ENCODE data around the gene CLK3.
"Not testable (repeated sequence)": the region's sequence is repeated elsewhere in the genome, so short reads cannot be mapped to it uniquely, and the experiment has no call there.

The CLK3 gene

GRCh38 chr15:74621936-74622335, 6.3 kb downstream of the CLK3 start:
- no peak for DNase-seq

GRCh38 chr15:74622758-74623157, 7.1 kb downstream of the CLK3 start:
- DNase-seq = no peak

GRCh38 chr15:74624020-74624602, 8.5 kb downstream of the CLK3 start:
- DNase-seq = no peak

DNA sequence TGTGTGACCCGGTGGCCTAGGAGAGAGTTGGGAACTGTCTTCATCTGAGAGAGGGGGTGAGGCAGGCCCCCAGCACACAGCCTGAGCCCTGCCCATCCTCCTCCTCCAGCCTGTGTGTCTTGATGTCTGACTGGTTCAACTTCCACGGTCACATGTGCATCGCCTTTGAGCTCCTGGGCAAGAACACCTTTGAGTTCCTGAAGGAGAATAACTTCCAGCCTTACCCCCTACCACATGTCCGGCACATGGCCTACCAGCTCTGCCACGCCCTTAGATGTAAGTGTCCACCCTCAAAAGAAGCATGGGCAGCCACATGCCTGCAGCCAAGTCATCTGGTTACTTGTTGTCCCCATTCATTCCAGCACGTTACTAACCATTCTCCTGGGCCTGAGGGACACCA, 10.1 kb downstream of the CLK3 start:
- DNase-seq = no peak

GRCh38 chr15:74626336-74626735, 10.7 kb downstream of the CLK3 start:
- no peak for DNase-seq

DNA sequence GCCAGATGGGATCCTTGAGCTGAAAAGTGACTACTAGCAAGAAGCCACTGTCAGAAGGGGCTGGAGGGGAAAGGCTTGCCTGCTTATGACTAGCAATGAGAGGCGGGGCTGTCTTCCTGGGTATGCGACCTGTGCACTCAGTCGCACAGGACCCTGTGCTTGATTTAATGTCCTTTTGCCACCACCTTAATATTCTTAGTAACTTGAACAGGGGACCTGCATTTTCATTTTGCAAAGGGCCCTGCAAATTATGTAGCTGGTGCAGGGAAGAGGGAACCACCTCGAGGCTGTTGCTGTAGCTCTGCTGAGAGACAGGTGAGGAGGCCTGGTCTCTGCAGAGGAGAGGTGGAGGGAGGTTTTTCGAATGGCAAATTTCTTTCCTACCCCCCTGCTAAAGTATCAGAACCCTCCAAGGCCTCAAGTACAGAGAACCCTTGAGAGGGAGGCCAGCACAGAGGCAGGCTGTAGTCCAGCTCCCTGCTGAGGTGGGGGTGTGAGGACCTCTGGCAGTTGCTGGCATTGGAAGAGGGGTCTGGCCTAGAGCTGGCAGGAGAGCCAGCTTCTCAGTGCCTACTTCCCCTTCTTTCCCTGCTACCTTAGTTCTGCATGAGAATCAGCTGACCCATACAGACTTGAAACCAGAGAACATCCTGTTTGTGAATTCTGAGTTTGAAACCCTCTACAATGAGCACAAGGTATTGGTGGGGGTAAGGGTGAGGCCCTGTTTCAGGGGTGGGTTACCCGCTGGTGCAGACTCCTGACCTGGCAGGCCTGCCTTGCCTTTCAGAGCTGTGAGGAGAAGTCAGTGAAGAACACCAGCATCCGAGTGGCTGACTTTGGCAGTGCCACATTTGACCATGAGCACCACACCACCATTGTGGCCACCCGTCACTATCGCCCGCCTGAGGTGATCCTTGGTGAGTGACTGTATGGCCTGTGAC, 11.4 kb downstream of the CLK3 start:
- no peak for DNase-seq

DNA sequence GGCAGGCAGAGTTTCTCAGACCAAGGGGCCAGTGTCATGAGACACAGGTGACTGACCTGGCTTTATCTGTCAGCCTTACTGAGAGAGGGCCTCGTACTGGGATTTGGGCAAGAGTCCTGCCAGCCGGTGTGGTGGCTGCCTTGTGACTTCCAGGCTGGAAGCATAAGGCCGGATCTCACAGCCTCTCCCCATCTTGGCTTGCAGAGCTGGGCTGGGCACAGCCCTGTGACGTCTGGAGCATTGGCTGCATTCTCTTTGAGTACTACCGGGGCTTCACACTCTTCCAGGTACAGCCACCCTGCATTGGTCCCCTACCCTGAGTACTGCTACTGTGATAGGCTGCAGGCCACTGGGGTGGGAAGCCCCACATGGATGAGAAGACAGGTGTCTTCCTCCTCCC, 12.1 kb downstream of the CLK3 start:
- no peak for DNase-seq

DNA sequence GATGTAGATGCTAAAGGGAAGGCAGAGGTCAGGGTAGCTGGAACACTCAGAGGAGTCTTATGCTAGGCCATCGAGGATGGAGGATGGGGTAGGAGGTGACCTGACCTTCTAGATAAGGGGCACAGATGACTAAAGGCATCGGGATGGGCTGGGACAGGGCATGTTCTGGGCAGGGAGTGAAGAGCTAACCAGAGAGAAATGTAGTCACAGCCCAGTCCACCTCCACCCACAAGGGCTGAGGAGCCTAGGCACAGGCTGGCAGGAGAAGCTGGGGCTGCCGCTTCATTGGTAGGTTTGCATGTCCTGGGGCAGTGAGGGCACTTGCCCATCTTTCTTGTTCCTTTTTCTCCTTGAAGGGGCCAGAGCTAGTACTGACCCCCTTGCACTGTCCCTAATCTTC, 12.6 kb downstream of the CLK3 start:
- no peak for DNase-seq

GRCh38 chr15:74628949-74629348, 13.3 kb downstream of the CLK3 start:
- DNase-seq = no peak

DNA sequence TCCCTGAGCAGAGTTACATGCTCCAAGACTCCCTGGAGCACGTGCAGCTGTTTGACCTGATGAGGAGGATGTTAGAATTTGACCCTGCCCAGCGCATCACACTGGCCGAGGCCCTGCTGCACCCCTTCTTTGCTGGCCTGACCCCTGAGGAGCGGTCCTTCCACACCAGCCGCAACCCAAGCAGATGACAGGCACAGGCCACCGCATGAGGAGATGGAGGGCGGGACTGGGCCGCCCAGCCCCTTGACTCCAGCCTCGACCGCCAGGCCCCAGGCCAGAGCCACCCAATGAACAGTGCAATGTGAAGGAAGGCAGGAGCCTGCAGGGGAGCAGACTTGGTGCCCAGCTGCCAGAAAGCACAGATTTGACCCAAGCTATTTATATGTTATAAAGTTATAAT, 14.1 kb downstream of the CLK3 start:
- DNase-seq = not testable (repeated sequence)

DNA sequence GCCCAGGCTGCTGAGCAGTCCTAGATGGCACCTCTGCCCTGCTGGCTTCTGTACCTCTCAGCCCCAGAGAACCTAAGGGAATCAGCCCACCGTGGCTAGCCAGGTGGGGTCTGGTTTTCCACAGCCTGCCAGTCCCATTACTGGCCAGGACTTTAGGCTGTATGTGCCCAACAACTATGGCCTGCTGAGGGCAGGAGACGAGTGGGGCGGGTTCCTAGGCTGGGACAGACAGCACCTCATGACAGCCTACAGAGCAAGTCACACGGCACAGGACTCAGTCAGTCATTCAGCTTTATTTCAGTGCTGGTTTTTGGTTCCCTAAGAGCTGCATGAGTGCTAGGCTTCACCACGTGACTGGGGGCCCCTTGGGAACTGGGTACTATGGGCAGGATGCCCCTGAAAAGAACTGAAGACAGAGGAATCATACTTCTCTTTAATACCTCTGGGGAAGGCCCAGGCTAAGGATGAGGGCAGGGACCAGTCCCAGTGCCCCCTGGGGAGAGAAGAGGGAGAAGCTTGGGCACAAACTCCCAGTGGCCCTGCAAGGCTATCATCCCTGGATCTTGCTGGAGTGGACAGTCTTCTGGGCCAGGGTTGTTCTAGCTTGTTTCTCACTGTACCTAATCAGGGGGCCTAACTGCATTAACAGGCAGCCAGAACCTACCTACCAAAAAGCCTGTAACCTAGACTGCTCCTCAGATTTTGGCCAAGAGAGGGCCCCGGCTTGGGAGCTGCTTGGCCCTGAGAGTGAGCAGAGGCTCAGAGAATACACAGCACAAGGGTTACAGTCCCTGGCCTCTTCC, 14.8 kb downstream of the CLK3 start:
- DNase-seq = no peak

- no peak for DNase-seq
These were observed 15.4 kb downstream of the CLK3 start for GRCh38 chr15:74631087-74631385.

DNA sequence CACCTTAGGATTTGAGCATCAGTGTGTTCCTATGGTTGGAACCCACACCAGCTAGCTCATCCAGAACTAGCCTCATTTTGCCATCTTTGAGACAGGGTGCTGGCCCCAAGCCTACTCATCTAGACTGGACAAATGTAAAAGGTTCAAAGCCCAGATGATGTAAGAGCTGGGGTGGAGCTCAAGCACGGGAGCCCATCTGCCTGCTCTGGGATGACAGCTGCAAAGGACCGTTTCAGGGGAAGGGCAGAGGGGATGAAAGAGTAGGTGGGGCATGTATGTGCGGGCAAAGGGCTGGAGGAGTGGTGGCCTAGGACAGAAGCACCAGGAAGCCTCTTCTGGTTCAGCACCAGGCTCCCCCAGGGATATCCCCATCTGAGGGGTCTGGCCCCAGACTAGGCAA, 15.8 kb downstream of the CLK3 start:
- DNase-seq = no peak

DNA sequence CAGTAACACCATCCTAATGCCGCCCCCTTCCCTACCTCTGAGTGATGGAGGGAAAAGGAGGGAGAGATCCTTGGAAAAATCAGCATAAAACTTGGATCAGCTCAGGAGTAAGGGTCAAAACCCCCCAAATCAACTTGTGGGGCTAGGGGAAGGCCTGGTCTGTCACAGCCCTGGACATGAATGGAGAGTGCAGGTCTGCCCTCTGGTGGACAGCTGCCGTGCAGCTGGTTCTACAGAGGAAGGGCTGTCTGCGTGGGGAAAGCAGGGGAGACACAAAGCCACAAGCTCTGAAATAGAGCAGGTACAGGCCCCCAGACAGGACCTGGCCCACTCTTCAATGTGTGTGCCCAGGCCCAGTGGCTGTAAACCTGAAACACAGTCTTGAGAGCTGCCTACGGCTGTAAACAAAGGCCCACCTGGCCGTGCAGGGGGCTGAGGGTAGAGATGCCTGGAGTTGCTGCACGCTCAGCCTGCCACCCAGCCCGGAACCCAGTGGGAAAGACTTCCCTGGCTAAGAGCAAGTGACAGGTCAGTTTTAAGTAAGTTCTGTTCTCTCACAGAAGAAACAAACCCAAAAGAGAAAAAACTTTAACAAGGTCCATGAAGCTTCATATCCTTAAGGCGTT, 16.4 kb downstream of the CLK3 start:
- DNase-seq = no peak

DNA sequence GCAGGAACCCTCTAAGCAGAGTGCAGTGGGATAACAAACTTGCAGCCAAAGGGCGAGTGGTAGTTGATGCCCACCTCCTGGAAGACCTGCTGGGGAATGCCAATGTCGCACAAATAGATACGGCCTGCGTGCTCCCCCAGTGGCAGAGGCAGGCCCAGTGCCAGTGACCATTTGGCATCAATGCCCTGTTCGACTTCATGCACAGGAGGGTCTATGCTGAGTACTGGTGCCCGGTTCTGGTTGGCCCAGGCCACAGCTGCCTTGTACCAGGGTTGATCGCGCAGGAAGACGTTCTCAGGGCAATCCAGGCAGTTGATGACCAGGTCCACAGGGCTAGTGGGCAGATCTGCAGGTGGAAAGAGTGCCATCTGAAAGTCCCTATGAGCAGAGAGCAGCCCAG, 17.0 kb downstream of the CLK3 start:
- no peak for DNase-seq

DNA sequence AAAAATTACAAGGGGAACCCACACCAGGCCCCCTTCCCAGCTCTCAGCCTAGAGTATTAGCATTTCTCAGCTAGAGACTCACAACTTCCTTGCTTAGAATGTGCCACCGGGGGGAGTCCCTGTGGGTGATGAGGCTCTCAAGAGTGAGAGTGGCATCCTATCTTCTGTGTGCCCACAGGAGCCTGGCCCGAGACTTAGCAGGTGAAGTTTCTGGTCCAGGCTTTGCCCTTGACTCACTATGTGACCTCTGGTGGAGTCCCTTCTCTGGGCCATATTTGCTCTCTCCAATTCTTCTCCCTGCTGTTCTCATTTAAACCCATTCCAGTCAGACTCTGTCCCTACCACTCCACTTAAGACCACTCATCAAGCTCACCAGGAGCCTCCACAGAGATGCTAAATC, 18.1 kb downstream of the CLK3 start:
- no peak for DNase-seq

DNA sequence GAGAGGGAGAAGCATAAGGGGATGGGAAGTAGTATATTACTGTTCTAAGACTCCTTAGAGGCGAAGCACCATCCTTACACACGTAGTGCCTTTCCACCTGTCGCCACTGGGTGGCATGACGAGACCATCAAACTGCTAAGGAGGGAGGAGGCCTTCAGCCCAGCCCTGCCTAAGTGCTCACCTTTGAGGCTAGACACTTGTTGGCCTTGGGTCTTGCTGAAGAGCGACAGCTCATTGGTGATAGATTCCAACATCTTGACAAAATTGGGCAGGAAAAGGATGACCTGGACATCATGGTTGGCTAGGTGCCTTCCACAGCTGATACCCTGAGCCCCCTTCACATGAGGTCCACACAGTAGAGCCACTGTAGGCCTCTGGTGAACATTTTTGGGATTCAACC, 19.6 kb downstream of the CLK3 start:
- DNase-seq = no peak

GRCh38 chr15:74636984-74637383, 21.3 kb downstream of the CLK3 start:
- DNase-seq = no peak

GRCh38 chr15:74641151-74641550, 25.5 kb downstream of the CLK3 start:
- no peak for DNase-seq

DNA sequence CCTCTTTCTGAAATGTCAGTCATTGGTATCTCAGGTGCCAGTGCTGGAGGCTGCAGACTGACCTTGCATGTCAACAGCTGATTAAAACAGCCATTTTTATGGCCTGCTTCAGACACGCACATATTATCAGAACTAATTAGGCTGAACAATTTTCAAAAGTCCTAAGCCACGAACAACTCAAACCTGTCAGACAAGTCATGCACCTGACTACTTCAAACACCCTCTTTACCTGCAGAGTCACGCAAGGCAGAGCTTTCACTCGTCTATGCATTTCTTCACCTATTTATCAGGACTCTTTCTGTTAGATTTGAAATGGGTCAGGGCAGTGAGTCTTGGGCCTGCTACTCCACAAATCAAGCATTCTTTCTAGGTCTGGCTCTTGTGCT, 26.7 kb downstream of the CLK3 start:
- DNase-seq = peak; percentile 82

DNA sequence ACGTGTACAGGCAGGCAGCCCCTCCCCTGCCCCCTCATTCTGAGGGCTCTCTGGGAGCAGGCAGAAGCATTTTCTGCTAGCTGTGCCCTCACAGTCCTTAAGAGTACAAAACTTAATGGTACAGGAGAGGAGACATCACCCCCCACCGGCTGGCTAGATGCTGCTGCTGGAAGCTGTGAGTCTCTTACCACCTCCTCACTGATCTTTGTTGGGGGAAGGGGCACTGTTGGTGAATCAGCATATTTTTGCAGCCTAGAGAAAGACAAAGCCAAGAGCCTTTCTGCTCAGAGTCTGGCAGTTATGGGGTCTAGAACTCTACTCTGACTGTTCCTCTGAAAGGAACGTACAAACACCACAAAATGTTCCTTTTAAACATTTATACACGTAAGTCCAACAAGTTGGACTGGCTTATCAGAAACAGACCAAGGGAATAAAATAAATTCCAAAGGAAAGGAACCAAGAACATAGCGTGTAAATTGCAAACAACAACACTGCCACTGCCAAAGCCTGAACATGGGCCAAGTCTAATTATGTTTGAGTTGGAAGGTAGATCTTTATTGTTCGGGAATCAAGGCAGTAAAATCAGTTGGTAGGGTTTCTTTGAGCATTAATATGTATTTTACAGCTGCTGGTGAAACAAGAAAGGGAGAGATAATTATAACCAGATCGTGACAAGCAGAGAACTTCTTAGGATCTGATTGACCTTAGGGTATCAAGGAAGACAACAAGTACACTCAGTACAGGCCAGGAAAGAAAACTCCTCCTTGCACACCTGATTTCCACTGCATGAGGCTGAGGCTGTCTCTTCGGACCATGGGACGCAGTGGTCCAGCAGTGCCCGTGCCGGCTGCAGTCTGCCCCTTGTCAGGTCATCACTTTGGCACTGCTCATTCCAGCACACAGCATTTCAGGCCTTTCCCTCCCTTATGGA, 27.4 kb downstream of the CLK3 start:
- DNase-seq = peak; percentile 72

DNA sequence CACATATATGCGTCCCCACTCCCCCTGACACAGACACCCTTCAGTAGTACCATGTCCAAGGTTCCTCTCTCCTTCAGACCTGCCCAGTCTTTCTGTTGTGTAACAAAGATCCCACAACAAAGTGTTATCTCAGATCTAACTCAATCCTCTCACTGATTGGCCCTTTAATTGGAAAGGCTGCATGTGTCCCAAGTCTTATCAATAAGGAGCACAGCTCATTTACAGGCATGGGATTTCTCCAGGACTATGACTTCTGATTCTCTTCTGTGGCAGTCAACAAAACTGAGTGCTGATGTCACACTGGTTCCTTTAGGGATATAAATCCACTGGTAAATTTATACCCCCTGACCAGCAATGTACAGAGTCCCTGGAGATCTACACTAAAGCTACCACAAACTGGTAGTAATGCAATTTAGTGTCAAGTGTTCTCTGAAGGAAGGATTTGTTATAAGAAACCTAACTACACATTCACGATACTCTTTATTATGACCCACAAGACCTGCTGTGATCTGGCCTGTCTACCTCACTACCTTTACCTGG, 28.1 kb downstream of the CLK3 start:
- no peak for DNase-seq

Data from NCI-H510A (cell line).